ENCODE data around the gene CTRB1. TPM values are rescaled to one million over a fixed set of nuclear protein-coding genes. Genes with fewer than 3 reads are reported as not detected.

The CTRB1 gene
- total RNA-seq, 1 experiment from 2014 or later = not detected

DNA sequence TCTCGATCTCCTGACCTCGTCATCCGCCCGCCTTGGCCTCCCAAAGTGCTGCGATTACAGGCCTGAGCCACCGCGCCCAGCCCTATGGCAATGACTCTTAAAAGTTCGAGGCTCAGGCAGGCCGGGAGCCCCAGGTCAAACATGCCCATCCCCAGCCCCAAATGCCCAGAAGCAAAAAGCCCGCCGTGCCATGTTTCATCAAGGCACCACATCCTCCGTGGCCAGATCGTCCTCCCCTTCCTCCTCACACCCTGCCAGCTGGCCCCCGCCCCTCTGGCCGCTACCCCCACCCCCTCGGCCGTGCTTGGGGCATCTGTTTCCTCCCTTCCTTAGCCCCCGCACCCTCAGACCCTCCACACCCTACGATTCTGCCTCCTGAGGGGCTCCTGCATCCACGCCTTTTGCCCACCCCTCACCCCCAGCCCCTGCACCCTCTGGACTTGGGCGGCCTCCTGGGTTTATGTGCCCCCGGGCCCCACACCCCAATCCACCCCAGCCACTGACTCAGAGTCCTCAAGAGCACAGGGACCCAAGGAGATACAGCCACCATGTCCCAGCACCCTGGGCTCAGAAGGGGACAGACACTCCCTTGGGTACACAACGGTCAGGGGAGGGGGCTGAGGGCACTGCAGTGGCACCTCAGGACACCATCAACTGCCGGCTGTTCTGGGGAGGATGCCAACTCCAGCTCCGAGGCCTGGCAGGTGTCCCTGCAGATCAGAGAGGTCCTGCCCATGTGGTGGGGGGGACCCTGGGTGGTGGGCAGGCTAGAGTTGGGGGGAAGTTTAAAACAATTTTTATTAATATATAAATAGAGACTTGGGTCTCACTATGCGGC is 7.1 kb downstream of the CTRB1 start:
- DNase-seq (ENCODE audit: low read depth) = peak; percentile 30

DNA sequence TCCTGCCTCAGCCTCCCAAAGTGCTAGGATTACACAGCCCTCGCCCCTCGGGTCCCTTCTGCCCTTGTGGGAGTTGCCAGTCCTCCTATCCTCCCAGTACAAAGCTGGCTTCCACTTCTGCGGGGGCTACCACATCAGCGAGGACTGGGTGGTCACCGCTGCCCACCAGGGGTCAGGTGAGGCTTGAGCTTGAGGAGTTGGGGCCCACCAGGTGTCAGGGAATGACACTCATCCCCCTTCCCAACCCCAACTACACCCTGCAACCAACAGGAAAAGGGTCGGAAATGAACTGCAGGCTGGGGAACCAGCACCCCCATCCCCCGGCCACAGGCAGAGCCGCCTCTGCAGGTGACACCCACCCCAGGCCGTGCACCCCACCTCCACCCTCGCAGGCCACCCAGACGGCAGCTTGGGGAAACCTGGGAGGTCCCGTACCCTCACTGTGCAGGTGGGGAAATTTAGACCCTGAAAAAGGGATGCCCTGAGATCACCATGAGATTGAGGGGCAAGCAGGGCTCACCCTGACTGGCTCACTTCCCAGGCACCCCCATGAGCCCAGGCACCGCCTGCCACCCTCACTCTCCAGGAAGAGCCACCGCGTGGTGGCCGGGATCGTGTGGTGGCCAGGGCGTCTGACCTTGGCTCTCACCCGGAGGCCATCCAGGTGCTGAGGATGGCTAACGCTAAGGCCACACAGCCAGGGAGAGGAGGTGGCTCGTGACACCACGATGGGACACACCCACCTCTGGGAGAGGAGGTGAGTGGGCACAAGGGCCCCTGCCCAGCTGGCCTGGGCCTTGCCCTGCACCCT is 8.0 kb downstream of the CTRB1 start:
- no peak for DNase-seq (ENCODE audit: low read depth)

DNA sequence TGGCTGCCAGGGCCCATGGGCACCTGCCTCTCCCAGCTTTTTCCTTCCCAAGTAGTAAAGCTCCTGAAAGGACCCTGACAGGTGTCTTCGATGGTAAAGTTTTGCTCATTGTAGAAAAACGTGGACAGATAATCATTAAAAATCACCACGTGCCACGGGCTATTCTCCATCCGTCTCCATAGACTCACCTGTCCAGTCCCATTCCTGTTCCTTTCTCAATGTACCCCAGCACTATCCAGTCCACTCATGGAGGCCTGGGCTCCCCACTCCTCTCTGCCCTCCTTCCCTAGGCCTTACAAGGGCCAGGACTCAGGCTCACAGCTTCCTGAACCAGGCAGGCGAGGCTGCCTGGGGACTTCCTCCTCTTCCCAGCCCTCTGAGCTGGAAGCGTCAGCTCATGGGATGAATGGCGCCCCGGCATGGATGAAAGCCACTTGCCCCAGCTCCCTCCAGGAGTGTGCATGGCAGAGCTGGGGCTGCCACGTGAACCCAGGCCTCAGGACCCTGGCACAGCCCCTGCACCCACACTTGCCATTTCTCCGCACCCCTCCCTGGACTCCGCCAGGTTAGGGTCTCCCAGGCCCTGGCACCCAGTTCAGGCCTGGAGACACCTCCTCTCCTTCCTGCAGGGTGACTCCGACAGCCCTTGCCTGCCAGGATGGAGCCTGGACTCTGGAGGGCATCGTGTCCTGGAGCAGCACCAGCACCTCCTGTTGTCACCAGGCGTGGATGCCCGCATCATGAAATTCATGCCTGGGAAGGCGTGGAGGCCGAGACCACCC is 8.8 kb downstream of the CTRB1 start:
- no peak for DNase-seq (ENCODE audit: low read depth)

DNA sequence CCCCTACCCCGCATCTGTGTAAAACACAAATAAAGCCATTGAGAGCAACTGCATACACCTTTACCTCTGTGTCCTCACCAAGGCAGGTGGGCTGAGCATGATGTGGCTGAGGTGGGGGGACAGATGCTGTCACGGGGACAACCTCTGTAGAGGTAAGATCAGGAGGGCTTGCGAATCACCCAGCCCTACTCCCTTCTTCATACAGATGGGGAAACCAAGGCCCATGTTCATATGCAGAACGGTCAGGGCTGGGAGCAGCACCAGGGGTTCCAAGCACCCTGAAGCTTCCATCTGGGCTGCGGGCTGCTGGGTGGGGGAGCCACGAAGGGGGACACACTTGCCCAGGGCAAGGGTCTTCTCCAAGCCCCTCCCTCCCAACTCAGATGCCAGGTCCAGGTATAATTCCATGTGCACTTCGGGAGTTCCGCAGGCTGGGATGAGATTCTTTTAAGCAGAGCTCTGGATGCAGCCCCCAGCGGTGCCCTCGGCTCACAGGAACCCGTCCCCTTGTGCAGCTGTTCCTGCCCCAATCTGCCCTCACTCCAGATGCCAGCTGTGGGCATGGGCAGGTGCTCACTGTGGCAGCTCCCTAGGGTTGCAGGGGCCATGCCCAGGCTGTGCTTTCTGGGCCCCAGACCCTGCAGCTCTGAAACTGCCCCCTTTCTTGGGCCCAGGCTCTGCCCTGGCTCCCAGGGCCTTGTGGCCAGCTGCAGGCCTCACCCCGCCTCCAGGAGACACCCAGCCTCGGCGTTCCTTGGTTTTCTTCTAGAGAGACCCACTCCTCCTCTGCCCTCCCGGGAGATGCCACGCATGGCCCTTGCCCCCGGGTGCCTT is 9.6 kb downstream of the CTRB1 start:
- no peak for DNase-seq (ENCODE audit: low read depth)

DNA sequence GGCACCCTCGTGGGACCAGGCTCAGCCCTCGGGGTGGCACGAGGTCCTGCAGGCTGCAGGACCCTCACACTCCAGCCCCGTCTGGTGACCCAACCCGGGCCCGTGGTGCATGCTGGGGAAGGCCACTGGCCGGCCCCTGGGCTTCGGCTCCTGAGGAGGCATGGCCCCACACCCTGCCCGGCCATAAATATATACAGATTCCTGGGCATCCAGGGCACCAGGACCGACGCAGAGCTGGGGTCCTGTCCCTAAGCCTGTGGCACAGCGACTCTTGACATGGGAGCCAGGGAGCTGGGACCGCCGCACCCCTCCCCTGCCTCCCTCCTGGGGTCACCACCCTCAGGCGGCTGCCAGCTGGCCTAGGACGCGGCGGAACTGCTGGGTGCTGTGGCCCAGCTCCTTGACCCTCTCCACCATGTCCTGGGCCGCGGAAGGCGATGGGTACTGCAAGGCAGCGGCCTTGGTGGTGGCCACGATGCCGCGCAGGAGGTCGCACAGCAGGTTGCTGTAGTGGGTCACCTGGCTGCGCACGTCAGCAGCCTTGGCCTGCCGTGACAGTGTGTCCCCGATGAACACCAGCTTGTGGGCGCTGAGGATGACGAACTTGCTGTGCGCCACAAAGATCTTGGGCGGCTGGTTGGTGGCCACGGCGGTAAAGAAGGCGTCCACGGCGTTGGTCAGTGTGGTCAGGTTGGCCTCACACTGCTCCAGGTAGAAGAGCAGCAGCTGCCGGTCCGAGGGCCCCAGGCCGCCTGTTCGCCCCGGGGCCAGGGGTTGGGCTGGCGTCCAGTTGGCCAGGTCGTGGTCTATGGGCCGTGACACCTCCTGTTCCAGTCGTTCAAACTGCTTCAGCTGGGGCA is 10.6 kb downstream of the CTRB1 start:
- DNase-seq (ENCODE audit: low read depth) = no peak

DNA sequence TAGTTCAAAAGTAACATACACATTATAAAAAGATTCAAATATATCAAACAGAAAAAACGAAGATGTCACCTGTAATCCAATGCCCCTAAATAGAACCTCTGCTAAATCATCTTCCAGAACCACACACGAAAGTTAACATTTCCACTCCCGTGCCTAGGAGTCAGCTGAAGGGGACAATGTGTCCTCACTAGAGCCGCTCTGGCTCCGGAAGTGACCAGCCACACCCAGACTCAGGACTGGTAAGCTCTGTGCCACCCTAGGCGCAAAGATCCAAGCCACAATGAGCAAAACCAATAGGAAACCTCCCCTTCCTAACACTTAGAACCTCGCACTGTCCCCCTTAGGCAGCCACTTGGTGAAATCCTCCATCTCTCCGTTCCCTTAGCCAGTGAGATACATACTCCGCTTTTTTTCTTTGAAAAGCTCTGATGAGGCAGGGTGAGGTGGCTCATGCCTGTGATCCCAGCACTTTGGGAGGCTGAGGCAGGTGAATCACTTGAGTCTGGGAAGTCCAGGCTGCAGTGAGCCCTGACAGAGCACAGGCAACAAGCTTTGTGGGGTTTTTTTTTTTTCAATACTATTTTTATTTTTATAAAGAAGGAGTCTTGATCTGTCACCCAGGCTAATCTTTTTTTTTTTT is 11.8 kb downstream of the CTRB1 start:
- DNase-seq (ENCODE audit: low read depth) = no peak

DNA sequence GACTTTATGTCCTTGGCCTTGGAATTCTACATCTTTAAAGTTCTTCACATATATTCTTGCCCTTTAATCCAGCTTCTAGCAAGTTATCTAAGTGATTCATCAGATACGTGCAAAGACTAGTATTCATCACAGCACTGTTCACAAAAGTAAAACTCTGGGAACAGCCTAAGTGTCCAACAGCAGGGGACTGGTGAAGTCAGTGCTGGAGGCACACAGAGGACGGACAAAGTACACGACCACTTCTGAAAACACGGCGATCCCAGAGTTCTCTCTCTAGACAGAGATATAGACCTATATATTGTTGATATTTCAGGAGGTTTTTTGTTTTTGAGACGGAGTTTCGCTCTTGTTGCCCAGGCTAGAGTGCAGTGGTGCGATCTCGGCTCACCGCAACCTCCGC is 12.8 kb downstream of the CTRB1 start:
- DNase-seq (ENCODE audit: low read depth) = no peak

DNA sequence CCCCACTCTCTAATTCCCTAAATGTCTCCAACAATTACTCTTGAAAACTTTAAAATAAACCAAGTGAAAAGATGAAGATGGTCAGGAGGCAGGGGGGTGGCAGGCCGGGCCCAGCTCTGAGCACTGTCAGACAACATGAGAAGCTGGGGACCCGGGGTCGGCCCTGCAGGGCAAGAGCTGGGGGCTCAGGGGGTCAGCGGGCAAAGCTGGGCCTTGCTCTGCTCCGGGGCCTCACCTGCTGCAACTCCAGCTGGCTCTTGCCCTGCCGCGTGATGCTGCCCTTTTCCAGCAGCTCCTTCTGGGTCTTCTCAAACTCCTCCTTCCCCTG is 14.8 kb downstream of the CTRB1 start:
- DNase-seq (ENCODE audit: low read depth) = no peak

DNA sequence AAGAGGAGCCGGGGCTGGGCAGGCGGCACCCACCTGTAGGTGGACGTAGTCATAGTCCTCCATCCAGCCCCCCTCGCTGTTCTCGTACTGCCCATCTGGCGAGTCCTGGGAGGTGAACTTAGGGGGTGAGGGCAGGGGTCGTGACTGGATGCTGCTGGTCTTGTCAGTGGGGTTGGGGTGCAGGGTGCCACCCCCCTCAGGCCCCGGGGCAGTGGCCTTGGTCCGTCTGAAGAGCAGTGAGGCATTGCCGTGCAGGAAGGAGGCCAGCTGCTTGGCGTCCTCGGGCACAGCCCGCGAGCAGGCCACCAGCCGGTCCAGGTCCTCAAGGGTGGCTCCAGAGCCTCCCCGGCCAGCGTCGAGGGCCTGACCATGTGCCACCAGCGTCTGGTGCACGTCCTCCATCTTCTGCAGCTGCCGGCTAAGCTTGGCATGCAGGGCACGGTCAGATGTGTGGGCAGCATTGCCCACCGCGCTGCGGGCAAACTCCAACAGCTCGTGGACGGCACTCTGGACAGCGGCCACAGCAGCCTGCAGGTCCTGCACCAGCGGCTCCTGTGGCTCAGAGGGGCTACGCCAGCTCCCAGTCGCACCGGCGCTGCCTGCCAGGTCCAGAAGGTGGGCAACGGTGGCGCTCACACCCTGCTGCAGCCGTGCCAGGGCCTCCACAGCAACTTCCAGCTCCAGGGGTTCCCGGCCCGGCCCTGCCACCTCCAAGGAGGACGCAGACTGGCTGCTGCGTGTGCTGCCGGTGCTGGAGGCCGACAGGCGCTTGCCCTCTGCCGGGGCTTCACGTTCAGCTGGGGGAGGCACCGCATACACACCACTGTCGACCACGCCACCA is 16.3 kb downstream of the CTRB1 start:
- no peak for DNase-seq (ENCODE audit: low read depth)

DNA sequence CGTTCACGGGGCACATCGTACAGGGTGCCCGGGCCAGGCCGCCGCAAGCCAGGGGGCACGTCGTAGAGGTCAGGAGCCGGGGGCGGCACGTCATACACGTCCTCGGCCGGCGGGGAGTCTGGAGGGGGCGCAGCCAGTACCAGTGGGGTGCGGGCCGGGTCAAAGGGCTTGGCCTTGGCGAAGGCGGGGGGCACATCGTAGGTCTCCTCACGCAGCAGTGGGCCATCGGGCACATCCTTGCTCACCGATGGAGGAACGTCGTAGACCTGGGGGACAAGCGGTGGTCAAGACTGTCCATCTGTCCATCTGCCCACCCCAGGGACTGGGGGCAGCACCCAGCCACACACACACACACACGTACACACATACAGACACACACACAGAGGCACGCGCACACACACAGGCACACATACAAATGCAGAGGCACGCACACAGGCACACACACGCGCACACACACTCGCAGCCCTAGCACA is 17.0 kb downstream of the CTRB1 start:
- no peak for DNase-seq (ENCODE audit: low read depth)

DNA sequence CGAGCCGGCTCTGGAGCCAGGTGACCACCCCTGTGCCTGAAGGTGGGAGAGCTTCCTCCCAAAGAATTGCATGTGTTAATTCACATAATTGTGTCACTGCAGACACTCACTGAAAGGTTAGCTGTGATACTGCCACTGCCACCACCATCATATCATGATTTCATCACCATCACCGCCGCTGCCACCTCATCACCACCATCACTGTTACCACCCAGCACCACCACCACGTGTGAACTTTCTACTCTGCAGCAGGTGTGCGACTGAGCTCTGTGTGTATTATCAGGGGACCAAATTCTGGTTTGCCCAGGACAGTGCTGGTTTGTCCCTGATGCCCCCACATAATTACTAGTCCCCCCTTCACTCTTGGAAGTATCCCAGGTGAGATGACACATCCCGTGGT is 17.4 kb downstream of the CTRB1 start:
- DNase-seq (ENCODE audit: low read depth) = no peak

DNA sequence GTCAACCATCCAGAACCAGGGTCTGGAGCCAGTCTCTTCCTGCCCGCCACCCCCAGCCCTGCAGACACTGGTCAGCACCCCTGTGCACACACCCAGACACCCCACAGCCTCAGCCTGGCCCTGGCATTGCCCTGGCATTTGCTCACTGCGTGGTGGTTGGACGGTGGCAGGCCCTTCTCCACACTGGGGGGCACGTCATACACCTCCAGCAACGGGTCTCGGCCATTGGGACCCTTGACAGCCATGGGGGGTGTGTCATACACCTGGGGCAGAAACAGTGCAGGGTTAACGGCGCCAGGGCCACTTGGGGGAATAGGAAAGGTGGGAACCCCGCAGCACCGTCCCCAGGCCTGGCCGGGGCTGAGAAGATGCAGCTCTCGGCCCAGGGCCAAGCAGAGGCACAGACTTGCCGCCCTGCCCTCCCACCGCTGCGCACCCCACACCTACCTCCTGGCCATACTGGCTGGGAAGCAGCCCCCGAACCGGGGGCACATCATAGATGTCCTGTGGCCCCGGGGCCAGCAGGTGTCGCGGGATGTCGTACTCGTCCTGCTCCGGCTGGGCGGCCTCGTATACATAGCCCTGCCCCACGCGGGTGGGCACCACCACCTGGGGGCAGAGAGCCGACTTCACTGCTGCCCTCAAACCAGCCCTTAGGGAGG is 18.1 kb downstream of the CTRB1 start:
- no peak for DNase-seq (ENCODE audit: low read depth)

DNA sequence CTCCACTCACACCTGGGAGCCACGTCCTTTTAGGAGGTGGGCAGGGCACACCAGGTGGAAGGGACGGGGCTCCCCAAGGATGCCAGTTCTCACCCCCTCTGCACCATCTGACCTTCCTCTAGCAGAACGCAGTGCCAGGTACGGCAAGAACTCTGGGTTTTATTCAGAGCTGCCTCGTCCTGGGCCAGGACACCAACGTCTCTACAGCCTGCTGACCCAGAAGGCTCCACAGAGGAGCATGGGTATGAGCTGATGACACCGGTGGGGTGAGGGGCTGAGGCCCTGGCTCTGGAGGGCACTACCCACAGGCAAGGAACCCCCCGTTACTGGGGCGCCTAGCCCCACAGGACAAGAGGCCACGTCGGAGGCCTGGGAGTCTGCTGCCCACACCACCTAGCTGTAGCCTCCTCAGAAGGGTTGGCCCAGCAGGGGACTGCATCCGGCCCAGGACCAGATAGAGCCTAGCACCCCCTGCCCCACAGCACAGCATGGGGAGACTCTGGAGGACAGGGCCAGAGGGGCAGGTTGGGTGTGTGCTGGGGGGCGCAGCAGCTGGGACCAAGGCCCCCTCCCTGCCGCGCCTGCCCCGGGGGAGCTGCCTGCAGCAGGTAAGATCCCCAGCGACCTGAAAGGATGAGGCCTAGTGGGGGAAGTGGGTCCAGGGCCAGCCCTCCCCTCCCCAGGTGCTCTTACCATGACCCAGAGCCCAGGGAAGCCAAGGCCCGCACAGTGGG is 18.8 kb downstream of the CTRB1 start:
- DNase-seq (ENCODE audit: low read depth) = no peak

DNA sequence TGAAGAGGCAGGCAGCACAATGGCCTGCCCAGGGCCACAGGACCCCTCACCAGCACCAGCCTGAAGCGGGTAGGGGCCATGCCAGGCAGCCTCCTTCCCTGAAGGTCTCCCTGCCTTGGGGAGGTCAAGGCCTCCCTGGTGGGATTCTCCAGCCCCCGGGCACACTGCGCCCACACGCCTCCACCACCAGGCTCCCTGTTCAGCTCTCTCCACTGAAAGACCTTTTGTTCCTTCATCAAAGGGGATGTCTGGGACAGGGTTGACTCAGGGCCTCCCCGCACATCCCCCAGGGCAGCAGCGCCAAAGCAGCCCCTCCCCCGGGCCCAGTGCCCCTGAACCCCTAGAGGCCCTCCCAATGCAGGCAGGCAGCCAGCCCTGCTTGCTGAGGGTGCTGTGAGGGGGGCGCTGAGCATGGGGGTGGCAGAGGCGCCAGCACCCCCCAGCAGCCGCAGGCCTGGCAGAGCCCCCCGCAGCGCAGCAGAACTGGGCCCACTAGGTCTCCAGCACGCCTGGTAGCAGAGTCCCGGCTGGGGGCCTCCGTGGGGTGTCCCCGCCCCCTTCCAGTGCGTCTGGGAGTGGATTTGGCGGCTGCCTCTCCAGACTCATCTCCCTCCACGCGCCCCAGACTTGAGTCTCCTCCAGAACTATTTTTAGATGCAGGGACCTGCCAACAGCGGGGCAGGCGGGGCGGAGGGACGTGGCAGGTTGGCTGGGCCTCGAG is 19.5 kb downstream of the CTRB1 start:
- DNase-seq (ENCODE audit: low read depth) = peak; percentile 91

DNA sequence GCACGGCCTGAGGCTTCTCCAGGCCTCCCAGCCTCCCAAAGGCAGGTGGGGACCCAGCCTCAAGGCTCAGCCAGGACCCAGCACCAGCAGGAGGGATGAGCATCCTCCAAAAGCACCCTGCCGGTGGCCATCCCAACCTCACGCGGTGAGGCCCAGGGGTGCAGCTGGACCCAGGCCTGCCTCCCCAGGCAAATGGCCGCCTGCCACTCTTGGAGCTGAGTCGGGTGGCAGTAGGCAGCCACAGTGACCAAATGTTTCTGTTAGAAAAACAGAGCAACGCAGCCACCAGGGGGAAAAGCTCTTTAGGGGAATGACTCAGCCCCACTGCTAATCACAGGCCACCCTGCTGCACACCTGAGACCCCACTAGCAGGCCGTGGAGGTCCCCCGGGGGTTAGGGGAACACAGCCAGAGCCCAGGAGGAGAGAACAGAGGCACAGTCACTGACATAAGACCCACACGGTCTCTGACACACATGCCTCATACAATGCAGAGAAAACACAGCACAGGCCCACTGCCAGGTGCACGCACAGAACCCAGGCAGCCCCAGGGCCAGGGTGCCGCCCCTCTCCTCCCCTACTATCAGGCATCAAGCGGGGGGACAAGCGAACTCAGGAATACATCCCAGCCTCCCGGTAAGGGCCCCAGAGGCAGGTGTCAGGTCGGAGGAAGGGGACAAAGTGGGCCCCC is 20.2 kb downstream of the CTRB1 start:
- DNase-seq (ENCODE audit: low read depth) = peak; percentile 83

DNA sequence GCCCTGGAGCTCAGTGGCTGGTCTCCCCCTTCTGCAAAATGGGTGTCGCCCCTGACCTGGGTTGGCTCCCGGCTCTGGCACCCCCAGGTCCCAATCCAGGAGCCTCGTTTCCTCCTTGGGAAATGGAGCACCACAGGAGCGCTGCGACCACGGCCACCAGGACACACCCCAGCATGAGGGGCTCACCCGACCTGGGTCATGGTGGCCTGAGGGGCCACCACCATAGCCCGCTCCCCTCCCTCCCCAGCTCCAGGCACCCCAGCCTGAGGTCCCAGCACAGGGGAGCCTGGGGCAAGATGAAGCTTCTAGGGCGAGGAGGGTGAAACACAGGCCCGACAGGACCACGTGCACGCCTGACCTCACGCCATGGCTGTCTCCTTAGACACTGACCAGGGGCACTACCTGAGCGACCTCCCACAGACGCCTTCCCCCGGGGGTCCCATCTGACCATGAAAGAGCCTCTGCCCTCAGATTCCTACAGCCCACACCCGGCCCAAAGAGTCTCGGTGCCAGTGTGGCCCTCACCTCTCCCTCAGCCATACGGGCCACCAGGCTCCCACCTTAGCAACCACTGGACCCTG is 20.8 kb downstream of the CTRB1 start:
- DNase-seq (ENCODE audit: low read depth) = no peak
